Ramos (cell line): ENCODE results near the gene MYL5.
"Not testable (repeated sequence)": the region's sequence is repeated elsewhere in the genome, so short reads cannot be mapped to it uniquely, and the experiment has no call there.

ENCODE experiments used
- in situ Hi-C: fragments of 300-500 bp; cut with MboI; formaldehyde crosslinking; loops from one replicate; pipeline ENCODE4 v1.14.3; 2022; ENCODE audit warnings: low sequenced_read_pairs; ENCODE audit not compliant: unreplicated experiment

The MYL5 gene

DNA sequence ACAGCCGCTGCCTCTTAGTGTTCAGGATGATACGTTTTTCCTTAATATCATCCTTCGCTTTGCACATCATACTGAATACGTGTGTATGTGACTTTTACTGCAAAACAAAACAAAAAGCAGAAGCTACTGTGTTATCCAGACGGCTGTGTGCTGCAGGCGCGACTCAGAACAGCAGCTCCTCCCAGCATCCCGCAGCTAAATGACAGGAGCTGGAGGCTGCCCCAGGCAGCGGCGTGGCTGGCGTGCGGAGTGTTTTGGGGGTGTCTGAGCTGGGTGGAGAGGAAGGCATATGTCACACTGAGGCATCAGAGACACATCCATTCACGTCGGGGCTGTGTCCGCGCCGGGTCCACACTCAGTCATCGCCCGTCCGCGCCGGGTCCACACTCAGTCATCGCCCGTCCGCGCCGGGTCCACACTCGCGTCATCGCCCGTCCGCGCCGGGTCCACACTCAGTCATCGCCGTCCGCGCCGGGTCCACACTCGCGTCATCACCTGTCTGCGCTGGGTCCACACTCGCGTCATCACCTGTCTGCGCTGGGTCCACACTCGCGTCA is 47.9 kb downstream of the MYL5 start:
- in situ Hi-C loops: no loop called here

DNA sequence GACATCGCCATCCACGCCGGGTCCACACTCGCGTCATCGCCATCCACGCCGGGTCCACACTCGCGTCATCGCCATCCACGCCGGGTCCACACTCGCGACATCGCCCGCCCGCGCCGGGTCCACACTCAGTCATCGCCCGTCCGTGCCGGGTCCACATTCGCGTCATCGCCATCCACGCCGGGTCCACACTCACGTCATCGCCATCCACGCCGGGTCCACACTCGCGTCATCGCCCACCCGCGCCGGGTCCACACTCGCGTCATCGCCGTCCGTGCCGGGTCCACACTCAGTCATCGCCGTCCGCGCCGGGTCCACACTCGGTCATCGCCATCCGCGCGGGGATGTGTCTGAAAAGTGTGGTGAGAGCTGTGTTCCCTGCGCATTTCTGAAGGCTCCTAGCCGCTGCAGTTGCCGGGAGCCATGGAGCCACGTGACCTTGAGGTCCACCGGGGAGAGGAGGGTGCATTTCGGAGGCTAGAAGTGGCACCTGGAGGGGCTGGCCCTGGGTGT is 48.6 kb downstream of the MYL5 start:
- in situ Hi-C loops: no loop called here

DNA sequence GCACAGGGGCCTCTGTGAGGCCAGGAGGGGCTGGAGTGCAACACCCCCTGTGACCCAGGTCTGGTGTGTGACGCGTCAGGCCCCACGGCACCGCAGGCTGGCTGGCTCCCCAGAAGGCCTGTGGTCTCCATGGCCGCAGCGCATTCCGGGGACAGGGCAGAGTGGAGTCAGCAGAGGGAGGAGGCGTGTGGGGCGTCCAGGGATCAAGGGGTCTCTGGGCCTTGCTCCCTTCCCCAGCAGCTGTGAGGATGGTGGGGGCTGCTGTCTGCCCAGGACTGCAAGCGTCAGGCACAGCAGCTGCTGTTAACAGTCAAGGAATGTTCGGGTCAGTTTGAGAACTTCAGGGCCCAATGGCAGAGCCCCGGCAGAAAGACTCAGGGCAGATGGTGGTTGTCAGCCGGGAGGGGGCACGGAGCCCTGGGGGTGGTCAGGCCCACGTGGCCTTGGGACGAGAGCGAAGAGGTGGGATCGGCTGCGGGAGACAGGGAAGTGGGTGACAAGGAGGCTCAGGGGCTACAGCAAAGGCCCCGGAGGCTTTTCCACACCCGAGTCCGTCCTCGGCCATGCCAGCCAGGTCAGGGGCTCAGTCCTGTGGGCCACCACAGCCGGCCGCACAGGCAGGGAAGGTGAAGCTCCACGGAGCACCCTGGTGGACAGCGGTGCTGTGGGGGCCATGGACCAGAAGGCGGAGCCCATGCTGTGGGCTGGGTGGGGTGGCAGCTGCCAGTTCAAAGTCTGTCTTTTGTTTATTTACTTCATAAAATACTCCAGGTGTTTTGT is 49.6 kb downstream of the MYL5 start:
- in situ Hi-C loops: no loop called here

DNA sequence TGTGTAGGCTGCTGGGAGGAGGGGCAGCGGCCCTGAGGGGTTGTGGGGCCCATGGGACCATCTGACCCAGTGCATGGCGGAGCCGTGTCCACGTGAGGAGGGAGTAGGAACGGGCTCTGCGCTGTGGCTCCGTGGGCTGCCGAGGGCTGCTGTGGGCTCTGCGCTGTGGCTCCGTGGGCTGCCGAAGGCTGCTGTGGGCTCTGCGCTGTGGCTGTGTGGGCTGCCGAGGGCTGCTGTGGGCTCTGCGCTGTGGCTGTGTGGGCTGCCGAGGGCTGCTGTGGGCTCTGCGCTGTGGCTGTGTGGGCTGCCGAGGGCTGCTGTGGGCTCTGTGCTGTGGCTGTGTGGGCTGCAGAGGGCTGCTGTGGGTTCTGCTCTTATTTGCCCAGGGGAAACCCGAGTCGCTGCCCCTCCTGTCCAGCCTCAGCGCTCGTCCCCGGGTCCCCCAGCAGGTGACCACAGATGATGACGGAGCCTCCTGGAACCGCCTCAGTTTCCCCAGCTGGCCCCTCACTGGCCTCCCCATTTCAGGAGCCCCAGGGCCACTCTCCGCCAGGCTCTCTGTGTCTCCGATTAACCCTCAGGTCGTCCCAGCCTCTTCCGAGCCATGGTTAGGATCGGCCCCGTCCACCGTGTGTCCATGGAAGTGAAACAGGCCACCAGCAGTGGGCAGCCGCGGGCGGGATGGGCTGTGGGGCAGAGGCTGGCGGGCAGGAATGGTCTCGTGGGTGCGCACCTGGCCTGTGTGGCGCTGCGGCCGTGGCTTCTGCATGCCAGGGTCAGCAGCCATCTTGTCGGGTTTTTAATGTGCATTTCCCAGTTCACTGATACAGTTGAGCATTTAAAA is 51.3 kb downstream of the MYL5 start:
- in situ Hi-C loops: no loop called here

DNA sequence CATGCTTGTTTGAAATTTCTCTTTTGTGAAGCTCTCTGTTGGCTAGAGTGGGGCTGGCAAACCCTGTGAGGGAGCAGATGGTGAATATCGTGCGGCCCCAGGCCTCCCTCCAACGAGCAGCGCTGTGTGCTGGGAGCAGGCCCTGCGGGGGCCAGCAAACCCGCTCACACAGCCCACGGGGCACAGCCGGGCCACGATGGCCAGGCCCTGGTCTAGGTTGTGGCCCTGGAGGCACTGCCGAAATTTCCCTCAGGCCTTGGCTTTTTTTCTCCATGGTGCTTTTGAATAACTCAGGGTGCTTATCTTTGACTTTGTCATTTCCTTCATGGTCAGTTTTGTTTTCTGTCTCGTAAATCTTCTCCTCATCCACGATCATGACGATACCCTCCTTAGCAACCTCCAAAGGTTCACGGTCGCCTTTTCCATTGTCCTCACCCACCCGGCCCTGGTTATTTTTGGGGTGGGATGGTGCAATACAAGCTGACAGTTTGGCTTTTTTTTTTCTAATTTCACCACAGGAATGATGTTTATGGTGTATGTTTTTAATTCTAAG is 52.0 kb downstream of the MYL5 start:
- in situ Hi-C loops: no loop called here

DNA sequence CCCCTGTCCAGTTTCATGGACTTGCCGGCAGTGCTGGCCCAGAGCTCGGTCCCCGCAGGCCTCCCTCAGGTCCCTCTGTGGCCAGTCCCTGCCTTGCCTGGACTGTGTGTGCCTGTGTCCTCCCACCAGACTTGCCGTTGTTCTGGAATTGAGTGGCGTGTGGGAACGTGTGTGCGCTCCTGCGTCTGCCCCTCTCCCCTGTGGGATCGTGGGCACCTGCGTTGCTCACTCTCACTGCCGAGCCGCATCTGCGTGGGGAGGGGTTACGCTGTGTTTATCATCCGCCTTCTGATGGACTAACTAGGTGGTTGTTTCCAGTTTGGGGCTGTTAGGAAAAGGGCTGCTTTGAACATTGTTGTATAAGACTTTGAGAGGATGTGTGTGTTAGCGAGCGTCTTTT is 52.5 kb downstream of the MYL5 start:
- in situ Hi-C loops: no loop called here

DNA sequence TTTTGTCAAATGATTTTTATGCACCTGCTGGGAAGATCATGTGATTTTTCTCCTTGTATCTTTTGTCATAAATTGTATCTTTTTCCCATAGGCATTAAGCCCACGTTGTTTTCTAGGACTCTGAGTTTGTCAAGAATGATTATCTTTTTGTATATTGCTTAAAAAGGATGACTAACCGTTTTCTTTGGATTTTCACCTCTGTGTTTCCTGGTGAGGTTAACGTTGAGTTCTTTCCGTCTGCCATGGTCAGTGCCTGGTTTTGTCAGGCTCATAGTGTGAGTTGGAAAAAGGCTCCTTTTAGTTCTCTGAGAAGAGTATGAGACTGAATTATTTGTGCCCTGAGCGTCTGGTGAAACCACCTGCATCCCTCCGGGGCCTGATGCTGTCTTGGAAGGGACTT is 53.2 kb downstream of the MYL5 start:
- in situ Hi-C loops: no loop called here

DNA sequence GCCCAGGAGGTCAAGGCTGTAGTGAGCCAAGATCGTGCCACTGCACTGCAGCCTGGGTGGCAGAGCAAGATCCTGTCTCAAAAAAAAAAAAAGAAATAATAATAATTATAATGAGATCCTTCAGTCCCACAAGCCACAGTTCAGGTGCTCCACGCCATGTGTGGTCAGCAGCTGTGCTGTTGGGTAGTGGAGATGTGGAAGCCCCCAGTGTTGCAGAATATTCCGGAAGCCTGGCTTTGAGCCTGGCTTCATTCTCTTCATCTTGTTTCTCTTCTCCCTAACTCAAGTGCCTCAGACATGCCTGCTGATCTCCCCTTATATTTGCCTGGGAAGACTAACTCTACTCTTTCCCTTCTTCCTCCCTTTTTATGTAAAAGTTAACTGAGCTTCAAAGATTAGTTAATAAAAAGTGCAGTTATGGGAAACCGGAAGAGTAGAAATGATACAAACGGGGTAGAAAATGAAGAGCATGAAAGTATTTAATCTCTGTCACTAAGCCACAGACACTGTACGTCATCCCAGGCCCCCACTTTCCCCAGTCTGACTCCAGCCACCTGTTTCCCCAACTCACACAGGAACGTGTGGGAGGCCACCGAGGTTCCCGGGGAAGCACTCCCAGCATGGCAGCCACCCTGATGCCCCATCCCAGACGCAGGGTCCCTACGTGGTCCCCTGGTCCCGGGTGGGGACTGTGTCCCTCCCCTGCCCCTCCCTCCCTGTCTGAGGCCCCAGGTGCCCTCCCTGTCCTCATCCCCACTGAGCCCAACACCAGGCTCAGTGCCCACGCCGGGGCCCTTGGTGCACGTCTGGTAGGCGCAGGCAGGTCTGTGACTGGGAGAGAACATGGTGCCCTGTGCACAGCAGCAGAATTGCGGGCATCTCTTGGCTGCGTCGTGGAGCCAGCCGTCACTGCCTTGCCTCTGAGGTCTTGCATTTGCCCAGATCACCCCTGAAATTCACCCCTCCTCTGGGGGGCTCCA is 55.3 kb downstream of the MYL5 start:
- in situ Hi-C loops: no loop called here

DNA sequence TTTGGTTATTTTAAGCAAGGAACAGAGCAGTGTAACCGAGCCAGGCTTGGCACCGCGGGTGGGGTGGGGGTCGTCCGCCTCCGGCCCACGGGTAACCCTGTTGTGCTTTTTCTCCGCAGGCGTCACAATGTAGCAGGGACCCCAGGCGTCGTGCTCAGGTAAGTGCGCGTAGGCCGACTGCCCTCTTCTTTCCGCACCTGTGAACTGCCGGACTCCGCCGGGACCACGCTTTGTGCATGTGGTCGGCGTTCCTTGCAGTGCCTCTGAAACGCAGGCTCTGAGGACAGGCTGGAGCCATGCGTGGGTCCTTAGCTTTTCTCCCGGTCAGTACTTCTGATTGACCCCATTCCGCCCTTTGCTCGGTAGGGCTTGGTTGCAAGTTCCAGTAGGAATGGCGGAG is 56.2 kb downstream of the MYL5 start:
- in situ Hi-C loops: no loop called here

DNA sequence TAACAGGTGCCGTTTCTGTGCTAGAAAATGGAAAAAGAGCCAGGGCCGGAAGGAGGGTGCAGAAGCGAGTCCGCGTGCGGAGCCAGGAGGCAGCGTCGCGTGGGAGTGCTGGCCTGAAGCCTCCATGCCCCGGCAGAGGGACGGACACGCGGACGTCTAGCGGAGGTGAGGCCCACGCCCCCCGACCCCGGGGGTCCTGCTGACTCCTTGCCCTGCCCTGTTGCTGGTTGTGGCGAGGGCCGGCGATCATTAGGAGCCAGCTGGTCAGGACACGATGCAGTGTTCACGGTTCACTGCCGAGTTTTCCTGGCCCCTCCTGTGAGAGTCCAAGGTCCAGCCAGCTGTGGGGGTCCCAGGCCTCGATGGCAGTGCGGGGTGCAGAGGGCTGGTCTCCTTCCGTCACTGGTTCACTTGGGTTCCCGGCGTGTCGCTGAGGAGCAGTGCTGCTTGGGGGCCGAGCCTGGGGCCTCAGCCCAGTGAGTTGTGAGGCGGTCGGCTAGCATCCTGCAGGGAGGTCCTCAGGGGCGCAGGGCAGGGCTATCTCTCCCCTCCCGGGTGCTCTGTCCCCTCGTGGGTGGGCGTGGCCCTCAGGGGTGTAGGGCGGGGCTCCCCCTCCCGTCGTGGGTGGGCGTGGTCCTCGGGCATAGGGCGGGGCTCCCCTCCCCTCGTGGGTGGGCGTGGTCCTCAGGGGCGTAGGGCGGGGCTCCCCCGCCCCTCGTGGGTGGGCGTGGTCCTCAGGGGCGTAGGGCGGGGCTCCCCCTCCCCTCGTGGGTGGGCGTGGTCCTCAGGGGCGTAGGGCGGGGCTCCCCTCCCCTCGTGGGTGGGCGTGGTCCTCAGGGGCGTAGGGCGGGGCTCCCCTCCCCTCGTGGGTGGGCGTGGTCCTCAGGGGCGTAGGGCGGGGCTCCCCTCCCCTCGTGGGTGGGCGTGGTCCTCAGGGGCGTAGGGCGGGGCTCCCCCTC is 56.9 kb downstream of the MYL5 start:
- in situ Hi-C loops: not testable (repeated sequence)
